ENCODE results near the gene CAMK4.
"Not testable (repeated sequence)": the region's sequence is repeated elsewhere in the genome, so short reads cannot be mapped to it uniquely, and the experiment has no call there.

Gene CAMK4

GRCh38 chr5:111386832-111387162, 162.6 kb downstream of the CAMK4 start:
- no peak for DNase-seq

GRCh38 chr5:111387361-111387760, 163.2 kb downstream of the CAMK4 start:
- DNase-seq: no peak

- no peak for DNase-seq
These were observed 165.4 kb downstream of the CAMK4 start for GRCh38 chr5:111389390-111390082.

- DNase-seq: no peak
These were observed 168.0 kb downstream of the CAMK4 start for GRCh38 chr5:111392181-111392580.

- DNase-seq: no peak
These were observed 170.4 kb downstream of the CAMK4 start for GRCh38 chr5:111394586-111394985.

GRCh38 chr5:111398013-111398412, 173.8 kb downstream of the CAMK4 start:
- DNase-seq: no peak

GRCh38 chr5:111399113-111399512, 174.9 kb downstream of the CAMK4 start:
- no peak for DNase-seq

- DNase-seq: no peak
These were observed 177.7 kb downstream of the CAMK4 start for GRCh38 chr5:111401906-111402305.

- no peak for DNase-seq
These were observed 180.1 kb downstream of the CAMK4 start for GRCh38 chr5:111404270-111404769.

- no peak for DNase-seq
These were observed 183.4 kb downstream of the CAMK4 start for GRCh38 chr5:111407562-111407961.

GRCh38 chr5:111408817-111409216, 184.6 kb downstream of the CAMK4 start:
- no peak for DNase-seq

GRCh38 chr5:111409266-111409665, 185.1 kb downstream of the CAMK4 start:
- not testable (repeated sequence) for DNase-seq

GRCh38 chr5:111410067-111410466, 185.9 kb downstream of the CAMK4 start:
- DNase-seq: not testable (repeated sequence)

GRCh38 chr5:111411301-111411700, 187.1 kb downstream of the CAMK4 start:
- DNase-seq: no peak

GRCh38 chr5:111412593-111412992, 188.4 kb downstream of the CAMK4 start:
- no peak for DNase-seq

- DNase-seq: no peak
These were observed 190.9 kb downstream of the CAMK4 start for GRCh38 chr5:111415053-111415452.

GRCh38 chr5:111422245-111422644, 198.1 kb downstream of the CAMK4 start:
- no peak for DNase-seq

- peak; percentile 68 for DNase-seq
These were observed 198.8 kb downstream of the CAMK4 start for GRCh38 chr5:111422747-111423720.

- DNase-seq: no peak
These were observed 201.0 kb downstream of the CAMK4 start for GRCh38 chr5:111425205-111425604.

GRCh38 chr5:111427762-111428161, 203.6 kb downstream of the CAMK4 start:
- DNase-seq: no peak

GRCh38 chr5:111432883-111433536, 208.8 kb downstream of the CAMK4 start:
- DNase-seq: no peak

- DNase-seq: no peak
These were observed 210.6 kb downstream of the CAMK4 start for GRCh38 chr5:111434800-111435199.

- no peak for DNase-seq
These were observed 215.4 kb downstream of the CAMK4 start for GRCh38 chr5:111439473-111440075.
